ENCODE data around the gene IRAK2. TPM values are rescaled to one million over a fixed set of nuclear protein-coding genes. Genes with fewer than 3 reads are reported as not detected.

IRAK2 gene
- total and polyA plus RNA-seq, 4 donors = 2.9 to 33.1 (median 10.0) TPM

- H3K4me1 ChIP-seq (ENCODE audit: control insufficient read depth in 5 of 5, insufficient read depth in 5 of 5, low read length in 5 of 5) = peaks cover 0 to 24% (median 10%) of the 10 kb centered on the region in 5 donors
- 1 to 3% methylated on average over 27 to 32 of the region's 32 CpGs for WGBS, 2 donors
- ATAC-seq (ENCODE audit: insufficient read depth, low FRiP score) = no peak
Observed at GRCh38 chr3:10248984-10249748, 84.4 kb downstream of the IRAK2 start.

DNA sequence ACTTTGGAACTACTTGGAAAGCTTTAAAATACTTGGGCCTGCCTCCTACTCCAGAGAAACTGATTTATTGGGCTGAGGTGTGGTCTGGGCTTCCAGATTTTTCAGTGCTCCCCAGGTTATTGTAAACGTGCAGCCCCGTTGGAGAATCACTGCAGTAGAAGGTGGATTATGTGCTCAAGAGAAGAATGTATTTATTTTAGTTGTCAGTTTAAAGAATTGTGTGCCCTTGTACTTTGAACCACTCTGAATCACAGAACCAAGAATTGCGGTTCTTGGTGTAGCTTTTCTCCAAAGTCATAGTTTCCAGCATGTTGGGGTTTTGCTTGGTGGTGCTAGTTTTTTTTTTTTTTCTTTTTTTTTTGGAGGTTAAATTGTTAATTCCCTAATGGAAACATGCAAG, 85.1 kb downstream of the IRAK2 start:
- H3K27ac ChIP-seq (ENCODE audit: low read depth in 1 of 2, low read length in 1 of 2) = no peak overlapping the region
- TF ChIP-seq, protein P1, sequence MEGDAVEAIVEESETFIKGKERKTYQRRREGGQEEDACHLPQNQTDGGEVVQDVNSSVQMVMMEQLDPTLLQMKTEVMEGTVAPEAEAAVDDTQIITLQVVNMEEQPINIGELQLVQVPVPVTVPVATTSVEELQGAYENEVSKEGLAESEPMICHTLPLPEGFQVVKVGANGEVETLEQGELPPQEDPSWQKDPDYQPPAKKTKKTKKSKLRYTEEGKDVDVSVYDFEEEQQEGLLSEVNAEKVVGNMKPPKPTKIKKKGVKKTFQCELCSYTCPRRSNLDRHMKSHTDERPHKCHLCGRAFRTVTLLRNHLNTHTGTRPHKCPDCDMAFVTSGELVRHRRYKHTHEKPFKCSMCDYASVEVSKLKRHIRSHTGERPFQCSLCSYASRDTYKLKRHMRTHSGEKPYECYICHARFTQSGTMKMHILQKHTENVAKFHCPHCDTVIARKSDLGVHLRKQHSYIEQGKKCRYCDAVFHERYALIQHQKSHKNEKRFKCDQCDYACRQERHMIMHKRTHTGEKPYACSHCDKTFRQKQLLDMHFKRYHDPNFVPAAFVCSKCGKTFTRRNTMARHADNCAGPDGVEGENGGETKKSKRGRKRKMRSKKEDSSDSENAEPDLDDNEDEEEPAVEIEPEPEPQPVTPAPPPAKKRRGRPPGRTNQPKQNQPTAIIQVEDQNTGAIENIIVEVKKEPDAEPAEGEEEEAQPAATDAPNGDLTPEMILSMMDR (IDR thresholded peaks at IDR 0.05; ENCODE audit: control extremely low read depth, extremely low read depth) = no peak
- peaks cover 0 to 16% (median 12%) of the 10 kb centered on the region in 4 donors for H3K36me3 ChIP-seq (ENCODE audit: control insufficient read depth in 4 of 4, insufficient read depth in 4 of 4, low read length in 4 of 4)
- peak overlapping the region; percentile 86 for H3K4me3 ChIP-seq
- H3K4me1 ChIP-seq (ENCODE audit: control insufficient read depth in 5 of 5, insufficient read depth in 5 of 5, low read length in 5 of 5) = peaks cover 0 to 24% (median 10%) of the 10 kb centered on the region in 5 donors
- no peak for ATAC-seq (ENCODE audit: insufficient read depth, low FRiP score)
- DNase-seq = no peak
- H3K9me3 ChIP-seq (ENCODE audit: control insufficient read depth in 4 of 4, insufficient read depth in 3 of 4, low read length in 3 of 4) = peaks cover 0 to 6% (median 1%) of the 10 kb centered on the region in 4 donors
- no peaks in the 10 kb centered on the region for H3K27me3 ChIP-seq (ENCODE audit: control insufficient read depth in 3 of 3, insufficient read depth in 3 of 3, low read length in 2 of 3)
- 21 to 42% methylated on average over 3 of the region's 3 CpGs for WGBS, 2 donors
- H3K9ac ChIP-seq (ENCODE audit: insufficient read depth in 1 of 2, low read length in 2 of 2) = peak overlapping the region in 1 of 2 donors; percentile 6

More at GRCh38 chr3:10248984-10249748, 84.4 kb downstream of the IRAK2 start:
- peak overlapping the region; percentile 86 for H3K4me3 ChIP-seq
- TF ChIP-seq, protein P1 (IDR thresholded peaks at IDR 0.05; ENCODE audit: control extremely low read depth, extremely low read depth) = no peak
- peaks cover 0 to 14% (median 11%) of the 10 kb centered on the region in 4 donors for H3K36me3 ChIP-seq (ENCODE audit: control insufficient read depth in 4 of 4, insufficient read depth in 4 of 4, low read length in 4 of 4)
- H3K27ac ChIP-seq (ENCODE audit: low read depth in 1 of 2, low read length in 1 of 2) = peak overlapping the region; percentile 88 to 90
- peak; percentile 11 to 18 (median 17) for DNase-seq
- no peaks in the 10 kb centered on the region for H3K27me3 ChIP-seq (ENCODE audit: control insufficient read depth in 3 of 3, insufficient read depth in 3 of 3, low read length in 2 of 3)
- peaks cover 0 to 6% (median 1%) of the 10 kb centered on the region in 4 donors for H3K9me3 ChIP-seq (ENCODE audit: control insufficient read depth in 4 of 4, insufficient read depth in 3 of 4, low read length in 3 of 4)
- peak overlapping the region; percentile 49 for H3K9ac ChIP-seq (ENCODE audit: insufficient read depth in 1 of 2, low read length in 2 of 2)

DNA sequence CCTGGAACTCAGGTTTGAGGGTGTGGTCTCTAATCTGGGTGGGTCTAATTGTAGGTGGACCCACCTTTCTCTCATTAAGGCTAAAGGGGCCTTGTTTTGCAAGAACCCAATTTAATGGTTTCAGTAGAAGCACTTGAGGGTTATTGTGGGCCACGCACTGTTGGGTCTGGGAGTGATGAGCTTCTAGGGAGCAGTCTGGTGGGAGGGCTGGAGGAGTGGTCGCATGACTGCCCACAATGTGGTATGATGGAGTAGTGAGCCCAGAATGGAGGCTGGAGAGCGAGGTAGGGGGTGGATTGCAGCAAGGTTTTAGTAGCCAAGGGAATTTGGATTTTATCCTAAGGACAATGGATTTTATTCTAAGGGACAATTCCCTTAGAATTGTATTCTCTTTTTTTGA, 86.3 kb downstream of the IRAK2 start:
- 89 to 92% methylated on average over 3 of the region's 3 CpGs for WGBS, 2 donors
- ATAC-seq (ENCODE audit: insufficient read depth, low FRiP score) (no peak), DNase-seq (no peak)
- Histone ChIP-seq H3K27ac (ENCODE audit: low read depth in 1 of 2, low read length in 1 of 2) (no peak overlapping the region), H3K27me3 (ENCODE audit: control insufficient read depth in 3 of 3, insufficient read depth in 3 of 3, low read length in 2 of 3) (no peaks in the 10 kb centered on the region), H3K9ac (ENCODE audit: insufficient read depth in 1 of 2, low read length in 2 of 2) (no peak overlapping the region), H3K9me3 (ENCODE audit: control insufficient read depth in 4 of 4, insufficient read depth in 3 of 4, low read length in 3 of 4) (peaks cover 0 to 2% (median 0%) of the 10 kb centered on the region in 4 donors), H3K36me3 (ENCODE audit: control insufficient read depth in 4 of 4, insufficient read depth in 4 of 4, low read length in 4 of 4) (peaks cover 0 to 16% (median 14%) of the 10 kb centered on the region in 4 donors), H3K4me1 (ENCODE audit: control insufficient read depth in 5 of 5, insufficient read depth in 5 of 5, low read length in 5 of 5) (peaks cover 0 to 24% (median 10%) of the 10 kb centered on the region in 5 donors), H3K4me3 (no peak overlapping the region)
- TF ChIP-seq, protein P1 (IDR thresholded peaks at IDR 0.05; ENCODE audit: control extremely low read depth, extremely low read depth) = no peak

All from lung (tissue), 12 donors.